Stomach (tissue), 9 donors: ENCODE data around the gene MRPL24. TPM values are rescaled to one million over a fixed set of nuclear protein-coding genes. Genes with fewer than 3 reads are reported as not detected.

ENCODE experiments used
- DNase-seq, 2 donors: peaks; one replicate each; pipeline versions ENCODE4 v3.0.0 to v3.0.0-alpha.2; 2013 to 2019
- H3K27ac ChIP-seq, 5 donors: fragments of 200-600 bp in 4 of 5; sonication (generic) in 4 of 5; one replicate each; pipeline ENCODE4 v1.5.1; 2013 to 2019; ENCODE audit warnings: mild to moderate bottlenecking in 1 of 5, moderate library complexity in 1 of 5
- H3K27me3 ChIP-seq, 3 donors: fragments of 200-600 bp; sonication (generic); one replicate each; pipeline ENCODE4 v1.5.1; 2017 to 2019; ENCODE audit warnings: mixed run types in 1 of 3
- H3K36me3 ChIP-seq, 4 donors: fragments of 200-600 bp; sonication (generic); 1 replicate in 3 of 4; 2 replicates in 1 of 4; pipeline ENCODE4 v1.5.1; 2016 to 2019
- H3K4me1 ChIP-seq, 4 donors: fragments of 200-600 bp; sonication (generic); one replicate each; pipeline ENCODE4 v1.5.1; 2016 to 2019
- H3K4me3 ChIP-seq, 4 donors: fragments of 200-600 bp; sonication (generic) in 3 of 4; one replicate each; pipeline ENCODE4 v1.5.1; 2016 to 2019; ENCODE audit warnings: mild to moderate bottlenecking in 1 of 4
- H3K9me3 ChIP-seq, 4 donors: fragments of 200-600 bp; sonication (generic); one replicate each; pipeline ENCODE4 v1.5.1; 2016 to 2019
- CTCF ChIP-seq, 7 experiments: fragments of 450-650 bp in 4 of 7; fragments of 200-600 bp in 3 of 7; sonication (generic) in 3 of 7; IDR thresholded peaks; one replicate each; pipeline ENCODE4 v1.5.1; 2016 to 2019; ENCODE audit warnings: antibody characterized with exemption in 7 of 7, control low read depth in 2 of 7, mild to moderate bottlenecking in 1 of 7
- EP300 ChIP-seq: sonication (generic); formaldehyde crosslinking; IDR thresholded peaks from one replicate; pipeline ENCODE4 v1.6.1; 2017; ENCODE audit warnings: antibody characterized with exemption
- POLR2A ChIP-seq, 4 donors: fragments of 450-650 bp; IDR thresholded peaks; one replicate each; pipeline ENCODE4 v1.6.1; 2016; ENCODE audit warnings: antibody characterized with exemption in 4 of 4, control low read depth in 2 of 4, mild to moderate bottlenecking in 1 of 4, moderate library complexity in 1 of 4
- POLR2AphosphoS5 ChIP-seq, 3 donors: sonication (generic); formaldehyde crosslinking; IDR thresholded peaks; one replicate each; pipeline ENCODE4 v1.6.1; 2016; ENCODE audit warnings: antibody characterized with exemption in 3 of 3
- WGBS, 5 donors: extraction: QIAGEN DNeasy Blood & Tissue Kit in 3 of 5; methylation state at CpG; one replicate each; pipeline versions ENCODE4 v1.1.5 to v1.1.7; 2013 to 2018; 5-methylcytosine and 5-hydroxymethylcytosine counted together
- intact Hi-C: fragments of 100-400 bp; cut with DNase I; formaldehyde crosslinking; loops from one replicate; pipeline ENCODE4 v1.15.1; 2023; ENCODE audit warnings: low total_unique reads
- polyA plus RNA-seq, 3 donors: library from polyadenylated mRNA; stranded (reverse); fragments of 200-250 nt; gene quantifications; one replicate each; pipeline ENCODE4 v1.2.3, GENCODE V29; 2013
- total RNA-seq, 5 donors: library from RNA; depleted of rRNA; stranded (reverse); fragments of >200 nt; gene quantifications; one replicate each; pipeline versions ENCODE4 v1.1.0 to v1.2.3, GENCODE V29; 2014 to 2016
- donor health status: healthy with polysubstance abuse.
- donor health status: Bipolar disorder and iron deficiency.
- donor health status: healthy.

The MRPL24 gene
- total and polyA plus RNA-seq, 8 donors = 15.6 to 113 (median 48.8) TPM

- intact Hi-C loops = no loop called here
- peaks cover 46 to 64% (median 61%) of the 10 kb centered on the region in 4 donors for H3K4me1 ChIP-seq
- 1 to 4% (median 2%) methylated on average over 17 to 25 of the region's 29 CpGs for WGBS, 5 donors
- H3K4me3 ChIP-seq = peak overlapping the region; percentile 79 to 99 (median 88)
- peak overlapping the region; percentile 85 to 98 (median 98) for H3K27ac ChIP-seq
- H3K27me3 ChIP-seq = no peaks in the 10 kb centered on the region
- TF ChIP-seq EP300 = peak; percentile 13
- peak in 2 of 3 donors; percentile 13 to 62 for TF ChIP-seq POLR2AphosphoS5 (IDR thresholded peaks at IDR 0.05)
- no peak for TF ChIP-seq POLR2A (IDR thresholded peaks at IDR 0.05)
- peak in 1 of 7 experiments; percentile 5 for TF ChIP-seq CTCF (IDR thresholded peaks at IDR 0.05)
- peaks cover 24 to 37% (median 33%) of the 10 kb centered on the region in 4 donors for H3K36me3 ChIP-seq
- H3K9me3 ChIP-seq = no peaks in the 10 kb centered on the region
- DNase-seq = peak; percentile 88 to 97
Measured at GRCh38 chr1:156746728-156747631, 6.1 kb upstream of the MRPL24 start.

DNA sequence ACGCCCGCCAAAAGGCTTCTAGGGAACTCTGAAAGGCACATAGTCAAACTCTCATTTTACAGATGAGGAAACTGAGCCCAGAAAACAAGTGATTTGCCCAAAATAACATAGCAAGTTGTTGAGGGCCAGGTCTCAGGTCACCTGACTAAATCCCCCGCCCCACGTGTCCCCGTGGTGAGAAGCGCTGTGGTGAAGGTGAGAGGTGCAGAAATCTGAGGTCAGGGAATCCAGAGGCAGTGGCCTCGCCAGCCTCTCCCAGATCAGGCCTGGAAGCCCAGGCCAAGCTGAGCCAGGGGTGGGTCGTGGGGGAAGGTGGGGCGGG, 5.5 kb upstream of the MRPL24 start:
- 39 to 51% (median 46%) methylated on average over 9 of the region's 9 CpGs for WGBS, 5 donors
- H3K4me1 ChIP-seq = peaks cover 52 to 70% (median 67%) of the 10 kb centered on the region in 4 donors
- intact Hi-C loops = no loop called here

DNA sequence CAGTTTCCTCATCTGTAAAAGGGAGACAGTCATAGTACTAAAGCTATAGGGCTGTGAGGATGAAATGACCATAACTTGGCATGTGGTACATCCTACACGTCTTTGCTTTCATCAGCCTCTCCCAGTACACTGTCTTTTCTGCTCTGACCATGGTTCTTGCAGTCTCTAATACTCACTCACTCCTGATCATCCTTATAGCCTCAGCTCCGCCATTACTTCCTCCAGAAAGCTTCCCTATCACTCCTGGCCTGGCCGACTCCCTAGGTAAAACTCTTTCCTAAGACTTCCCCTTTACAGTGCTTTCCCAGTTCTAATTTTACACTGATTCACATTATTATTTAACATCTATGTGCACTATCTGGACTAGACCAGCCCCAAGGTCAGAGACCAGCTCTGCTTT, 5.0 kb upstream of the MRPL24 start:
- H3K36me3 ChIP-seq = peaks cover 24 to 41% (median 35%) of the 10 kb centered on the region in 4 donors
- peak overlapping the region in 4 of 5 donors; percentile 97 to 98 (median 98) for H3K27ac ChIP-seq
- 56 to 64% (median 60%) methylated on average over 3 of the region's 3 CpGs for WGBS, 5 donors
- no peak for TF ChIP-seq EP300
- no peak for DNase-seq
- H3K27me3 ChIP-seq = no peaks in the 10 kb centered on the region
- H3K4me1 ChIP-seq = peaks cover 52 to 71% (median 68%) of the 10 kb centered on the region in 4 donors
- H3K4me3 ChIP-seq = peak overlapping the region; percentile 79 to 99 (median 88)
- H3K9me3 ChIP-seq = no peaks in the 10 kb centered on the region
- intact Hi-C loops = no loop called here

More for the DNA sequence above, 5.5 kb upstream of the MRPL24 start:
- Histone ChIP-seq H3K27me3 (no peaks in the 10 kb centered on the region), H3K4me3 (peak overlapping the region; percentile 79 to 99 (median 88)), H3K9me3 (no peaks in the 10 kb centered on the region), H3K27ac (peak overlapping the region; percentile 85 to 98 (median 98)), H3K36me3 (peaks cover 24 to 41% (median 35%) of the 10 kb centered on the region in 4 donors)
- TF ChIP-seq POLR2AphosphoS5 (IDR thresholded peaks at IDR 0.05) (no peak), EP300 (no peak), POLR2A (IDR thresholded peaks at IDR 0.05) (no peak), CTCF (IDR thresholded peaks at IDR 0.05) (no peak)
- DNase-seq = no peak

- no peak for DNase-seq
- Histone ChIP-seq H3K27ac (peak overlapping the region in 3 of 5 donors; percentile 97 to 98 (median 98)), H3K4me3 (no peak overlapping the region), H3K36me3 (peaks cover 24 to 41% (median 35%) of the 10 kb centered on the region in 4 donors), H3K27me3 (no peaks in the 10 kb centered on the region), H3K4me1 (peaks cover 49 to 71% (median 69%) of the 10 kb centered on the region in 4 donors), H3K9me3 (no peaks in the 10 kb centered on the region)
- 74 to 82% (median 79%) methylated on average over 14 of the region's 14 CpGs for WGBS, 5 donors
- TF ChIP-seq CTCF (IDR thresholded peaks at IDR 0.05) (no peak), EP300 (no peak), POLR2AphosphoS5 (IDR thresholded peaks at IDR 0.05) (no peak), POLR2A (IDR thresholded peaks at IDR 0.05) (no peak)
- intact Hi-C loops = no loop called here
Measured at GRCh38 chr1:156744786-156745419, 4.0 kb upstream of the MRPL24 start.
